Lung (tissue), 12 donors: ENCODE results near the gene AGAP2. TPM values are rescaled to one million over a fixed set of nuclear protein-coding genes. Genes with fewer than 3 reads are reported as not detected.

Experiments
- ATAC-seq: fragments of 200-7000 bp; cut with Tn5 transposase; one replicate; pipeline ENCODE4 v1.9.1; 2020; ENCODE audit warnings: moderate number of reproducible peaks; ENCODE audit not compliant: insufficient read depth, low FRiP score
- DNase-seq, 3 donors: peaks; one replicate each; pipeline ENCODE4 v3.0.0-alpha.2; 2013 to 2017
- H3K27ac ChIP-seq, 2 donors: one replicate each; pipeline ENCODE4 v1.5.1; 2013; ENCODE audit warnings: mild to moderate bottlenecking in 2 of 2, moderate library complexity in 2 of 2, control low read depth in 1 of 2, inconsistent platforms in 1 of 2, low read depth in 1 of 2, low read length in 1 of 2
- H3K27me3 ChIP-seq, 3 donors: one replicate each; pipeline ENCODE4 v1.5.1; 2013; ENCODE audit warnings: low read length in 2 of 3; ENCODE audit not compliant: control insufficient read depth in 3 of 3, insufficient read depth in 3 of 3
- H3K36me3 ChIP-seq, 4 donors: one replicate each; pipeline ENCODE4 v1.5.1; 2013; ENCODE audit warnings: low read length in 4 of 4, mild to moderate bottlenecking in 1 of 4, moderate library complexity in 1 of 4; ENCODE audit not compliant: control insufficient read depth in 4 of 4, insufficient read depth in 4 of 4
- H3K4me1 ChIP-seq, 5 donors: one replicate each; pipeline ENCODE4 v1.5.1; 2013; ENCODE audit warnings: low read length in 5 of 5, mild to moderate bottlenecking in 2 of 5, moderate library complexity in 1 of 5; ENCODE audit not compliant: control insufficient read depth in 5 of 5, insufficient read depth in 5 of 5
- H3K4me3 ChIP-seq: one replicate; pipeline ENCODE4 v1.5.1; 2013; ENCODE audit warnings: mild to moderate bottlenecking, control low read depth, moderate library complexity
- H3K9ac ChIP-seq, 2 donors: one replicate each; pipeline ENCODE4 v1.5.1; 2013; ENCODE audit warnings: low read length in 2 of 2, control low read depth in 1 of 2; ENCODE audit not compliant: insufficient read depth in 1 of 2
- H3K9me3 ChIP-seq, 4 donors: one replicate each; pipeline ENCODE4 v1.5.1; 2013; ENCODE audit warnings: low read length in 3 of 4, mild to moderate bottlenecking in 1 of 4, moderate library complexity in 1 of 4; ENCODE audit not compliant: control insufficient read depth in 4 of 4, insufficient read depth in 3 of 4
- CTCF ChIP-seq: IDR thresholded peaks from 2 replicates; pipeline ENCODE4 v1.5.1; 2012; ENCODE audit warnings: mild to moderate bottlenecking; ENCODE audit errors: control extremely low read depth, extremely low read depth
- WGBS, 2 donors: extraction: QIAGEN DNeasy Blood & Tissue Kit; methylation state at CpG; one replicate each; pipeline ENCODE4 v1.1.7; 2013; 5-methylcytosine and 5-hydroxymethylcytosine counted together
- polyA plus RNA-seq, 2 donors: library from polyadenylated mRNA; stranded (reverse); fragments of 200-250 nt; gene quantifications; one replicate each; pipeline ENCODE4 v1.2.1, GENCODE V29; 2013
- total RNA-seq, 2 donors: library from RNA; depleted of rRNA in 1 of 2; stranded (reverse); fragments of >200 nt in 1 of 2; gene quantifications; one replicate each; pipeline ENCODE4 v1.2.1, GENCODE V29; 2014 to 2021
- donor health status: control.
- donor health status: control.
- donor health status: Bipolar disorder and iron deficiency.
- donor health status: healthy.
- donor health status: DM: yes; HTN: yes; CAD: no.

AGAP2 gene
- total and polyA plus RNA-seq, 4 donors: 1.4 to 4.8 (median 3.0) TPM

- TF ChIP-seq CTCF: no peak
- ATAC-seq (no peak), DNase-seq (no peak)
- H3K27me3 ChIP-seq: peaks cover 0 to 53% (median 45%) of the 10 kb centered on the region in 3 donors
- H3K9ac ChIP-seq: no peak overlapping the region
- WGBS, 2 donors: 18 to 58% methylated on average over 1 of the region's 1 CpG
- no peak overlapping the region for H3K4me3 ChIP-seq
- no peaks in the 10 kb centered on the region for H3K9me3 ChIP-seq
- peaks cover 4 to 15% (median 6%) of the 10 kb centered on the region in 5 donors for H3K4me1 ChIP-seq
- H3K27ac ChIP-seq: no peak overlapping the region
- H3K36me3 ChIP-seq: peaks cover 0 to 3% (median under 1%) of the 10 kb centered on the region in 4 donors
These were observed 2.9 kb upstream of the AGAP2 start for GRCh38 chr12:57741413-57741789.

GRCh38 chr12:57740656-57741412 is 2.3 kb upstream of the AGAP2 start:
- DNase-seq: no peak
- H3K9ac ChIP-seq: no peak overlapping the region

GRCh38 chr12:57739914-57740538 is 1.5 kb upstream of the AGAP2 start:
- Histone ChIP-seq H3K27me3 (peaks cover 0 to 67% (median 57%) of the 10 kb centered on the region in 3 donors), H3K9ac (no peak overlapping the region), H3K27ac (no peak overlapping the region), H3K4me1 (peaks cover 0 to 14% (median 6%) of the 10 kb centered on the region in 5 donors), H3K36me3 (peaks cover 0 to 1% (median 0%) of the 10 kb centered on the region in 4 donors), H3K4me3 (no peak overlapping the region), H3K9me3 (no peaks in the 10 kb centered on the region)
- ATAC-seq: no peak
- DNase-seq: no peak
- TF ChIP-seq CTCF: no peak
- 51 to 66% methylated on average over 10 of the region's 10 CpGs for WGBS, 2 donors

More at GRCh38 chr12:57740656-57741412, 2.3 kb upstream of the AGAP2 start:
- H3K27ac ChIP-seq: no peak overlapping the region
- H3K4me1 ChIP-seq: peaks cover 4 to 17% (median 6%) of the 10 kb centered on the region in 5 donors
- H3K36me3 ChIP-seq: peaks cover 0 to 1% (median 0%) of the 10 kb centered on the region in 4 donors
- H3K27me3 ChIP-seq: peaks cover 0 to 59% (median 49%) of the 10 kb centered on the region in 3 donors
- WGBS, 2 donors: 36 to 46% methylated on average over 5 of the region's 5 CpGs
- no peak for TF ChIP-seq CTCF
- no peaks in the 10 kb centered on the region for H3K9me3 ChIP-seq
- ATAC-seq: no peak
- no peak overlapping the region for H3K4me3 ChIP-seq
